ENCODE measurements around the gene MAMDC2. TPM values are rescaled to one million over a fixed set of nuclear protein-coding genes. Genes with fewer than 3 reads are reported as not detected.

Gene MAMDC2
- total RNA-seq, 1 experiment from 2014 or later: 4.6 TPM

DNA sequence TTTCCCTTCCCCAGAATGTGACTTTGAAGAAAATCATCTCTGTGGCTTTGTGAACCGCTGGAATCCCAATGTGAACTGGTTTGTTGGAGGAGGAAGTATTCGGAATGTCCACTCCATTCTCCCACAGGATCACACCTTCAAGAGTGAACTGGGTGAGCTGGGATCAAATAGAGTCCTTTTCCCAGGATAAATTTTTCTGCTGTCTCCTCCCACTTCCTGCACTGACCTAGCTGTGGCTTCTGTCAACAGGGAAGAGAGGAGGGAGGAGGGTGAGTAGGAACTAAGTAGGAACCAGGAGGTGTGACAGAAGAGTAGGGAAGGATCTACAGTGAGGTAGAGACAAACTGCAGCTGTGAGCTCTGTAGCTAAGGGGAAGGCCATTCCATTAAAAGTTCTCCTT is 69.3 kb downstream of the MAMDC2 start:
- Histone ChIP-seq H4K5ac (ENCODE audit: insufficient read length, low read depth, low read length) (no peak overlapping the region), H3K23ac (ENCODE audit: insufficient read length, low read depth, low read length) (no peak overlapping the region), H3K23me2 (ENCODE audit: insufficient read length, low read depth, low read length, poor library complexity, severe bottlenecking) (no peaks in the 10 kb centered on the region), H3K14ac (ENCODE audit: insufficient read depth, low read length) (no peak overlapping the region), H4K20me1 (ENCODE audit: control insufficient read depth, insufficient read depth, insufficient read length) (no peaks in the 10 kb centered on the region), H3K56ac (ENCODE audit: insufficient read length, low read depth, low read length) (no peak overlapping the region), H2BK20ac (ENCODE audit: low read depth, low read length, poor library complexity, severe bottlenecking) (no peak overlapping the region), H2BK120ac (ENCODE audit: low read depth, low read length, poor library complexity, severe bottlenecking) (no peak overlapping the region), H3K9me3 (ENCODE audit: control insufficient read depth, low read depth, low read length) (no peaks in the 10 kb centered on the region), H3K79me1 (ENCODE audit: insufficient read depth, low read depth, low read length, poor library complexity, severe bottlenecking) (no peaks in the 10 kb centered on the region), H4K8ac (replicated peaks; ENCODE audit: insufficient read length, low read depth, low read length) (no peak overlapping the region), H3K27ac (ENCODE audit: insufficient read length, low read depth, low read length) (peak overlapping the region; percentile 36), H3K4me1 (ENCODE audit: insufficient read depth, low read length) (peaks cover 13% of the 10 kb centered on the region), H2AFZ (ENCODE audit: low read length) (no peak overlapping the region), H2BK15ac (ENCODE audit: low read depth, low read length) (0 out of 2 replicates have a peak overlapping the region, but pooled peaks have one; percentile 57), H3K9ac (ENCODE audit: extremely low read depth, insufficient read length, low read length) (no peak overlapping the region), H3K79me2 (ENCODE audit: insufficient read depth, low read length) (no peaks in the 10 kb centered on the region), H4K91ac (ENCODE audit: insufficient read length, low read depth, low read length) (no peak overlapping the region), H3K4me2 (ENCODE audit: insufficient read depth, insufficient read length, low read length) (no peak overlapping the region), H3K18ac (ENCODE audit: insufficient read length, low read depth, low read length) (no peak overlapping the region), H3K27me3 (ENCODE audit: insufficient read depth, low read length) (no peaks in the 10 kb centered on the region), H3T11ph (ENCODE audit: low read length) (no peak overlapping the region), H2BK12ac (ENCODE audit: insufficient read length, low read depth, low read length) (no peak overlapping the region), H2AK5ac (ENCODE audit: insufficient read length, low read length) (no peak overlapping the region), H2BK5ac (ENCODE audit: insufficient read length, low read length) (no peak overlapping the region), H3K4ac (ENCODE audit: low read depth, low read length) (no peak overlapping the region)
- peaks cover 50 to 53% of the 10 kb centered on the region in 2 experiments for H3K4me1 Mint-ChIP-seq
- no peaks in the 10 kb centered on the region for H3K9me3 Mint-ChIP-seq
- WGBS (ENCODE audit: extremely low coverage, insufficient read length, low lambda C conversion rate): no CpG with 5 or more reads among the region's 2 CpGs
- no peak for DNase-seq
- peak overlapping the region; percentile 34 to 75 (median 58); a peak in 2 of 7 replicates for H3K27ac Mint-ChIP-seq
- H3K27me3 Mint-ChIP-seq (ENCODE audit: low read depth): no peaks in the 10 kb centered on the region
- H3K4me3 Mint-ChIP-seq: no peak overlapping the region
- TF ChIP-seq, protein P1, sequence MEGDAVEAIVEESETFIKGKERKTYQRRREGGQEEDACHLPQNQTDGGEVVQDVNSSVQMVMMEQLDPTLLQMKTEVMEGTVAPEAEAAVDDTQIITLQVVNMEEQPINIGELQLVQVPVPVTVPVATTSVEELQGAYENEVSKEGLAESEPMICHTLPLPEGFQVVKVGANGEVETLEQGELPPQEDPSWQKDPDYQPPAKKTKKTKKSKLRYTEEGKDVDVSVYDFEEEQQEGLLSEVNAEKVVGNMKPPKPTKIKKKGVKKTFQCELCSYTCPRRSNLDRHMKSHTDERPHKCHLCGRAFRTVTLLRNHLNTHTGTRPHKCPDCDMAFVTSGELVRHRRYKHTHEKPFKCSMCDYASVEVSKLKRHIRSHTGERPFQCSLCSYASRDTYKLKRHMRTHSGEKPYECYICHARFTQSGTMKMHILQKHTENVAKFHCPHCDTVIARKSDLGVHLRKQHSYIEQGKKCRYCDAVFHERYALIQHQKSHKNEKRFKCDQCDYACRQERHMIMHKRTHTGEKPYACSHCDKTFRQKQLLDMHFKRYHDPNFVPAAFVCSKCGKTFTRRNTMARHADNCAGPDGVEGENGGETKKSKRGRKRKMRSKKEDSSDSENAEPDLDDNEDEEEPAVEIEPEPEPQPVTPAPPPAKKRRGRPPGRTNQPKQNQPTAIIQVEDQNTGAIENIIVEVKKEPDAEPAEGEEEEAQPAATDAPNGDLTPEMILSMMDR (conservative IDR thresholded peaks at IDR 0.05): no peak
- peaks cover 5 to 10% (median 9%) of the 10 kb centered on the region in 3 experiments; a peak in 5 of 7 replicates for H3K36me3 Mint-ChIP-seq (ENCODE audit: insufficient read depth in 1 of 3, low read depth in 3 of 3)
